Gastroesophageal sphincter (tissue), 3 donors: ENCODE data around the gene SPINK4.

Experiments
- CTCF ChIP-seq, 4 experiments: fragments of 200-600 bp in 2 of 4; fragments of 450-650 bp in 2 of 4; sonication (generic) in 1 of 4; IDR thresholded peaks; one replicate each; pipeline ENCODE4 v1.5.1; 2017 to 2019; ENCODE audit warnings: antibody characterized with exemption in 4 of 4, mild to moderate bottlenecking in 2 of 4, moderate library complexity in 2 of 4
- EP300 ChIP-seq: sonication (generic); formaldehyde crosslinking; IDR thresholded peaks from one replicate; pipeline ENCODE4 v1.6.1; 2017; ENCODE audit warnings: antibody characterized with exemption, mild to moderate bottlenecking
- POLR2A ChIP-seq, 2 donors: fragments of 450-650 bp; IDR thresholded peaks; one replicate each; pipeline ENCODE4 v1.6.1; 2017; ENCODE audit warnings: antibody characterized with exemption in 2 of 2, mild to moderate bottlenecking in 2 of 2, moderate library complexity in 1 of 2
- POLR2AphosphoS5 ChIP-seq: sonication (generic); formaldehyde crosslinking; IDR thresholded peaks from one replicate; pipeline ENCODE4 v1.6.1; 2017; ENCODE audit warnings: antibody characterized with exemption

- no peak for TF ChIP-seq CTCF (IDR thresholded peaks at IDR 0.05)
- no peak for TF ChIP-seq EP300
- no peak for TF ChIP-seq POLR2AphosphoS5
- TF ChIP-seq POLR2A (IDR thresholded peaks at IDR 0.05): no peak
Measured at GRCh38 chr9:33211695-33212393, 28.1 kb upstream of the SPINK4 start.
